Ishikawa (cell line): ENCODE results near the gene AFDN.

ENCODE experiments used
- EGR1 ChIP-seq: IDR thresholded peaks from 2 replicates; pipeline ENCODE4 v1.6.1; 2012
- REST ChIP-seq: IDR thresholded peaks from 2 replicates; pipeline ENCODE4 v1.6.1; 2012; ENCODE audit warnings: low read depth, mild to moderate bottlenecking
- USF1 ChIP-seq: IDR thresholded peaks from 2 replicates; pipeline ENCODE4 v1.6.1; 2012

- no peak for TF ChIP-seq EGR1
- no peak for TF ChIP-seq REST
- TF ChIP-seq USF1, result no peak
These were observed 25.4 kb upstream of the AFDN start for GRCh38 chr6:167801263-167801662.
